BE2C (cell line): Measurements from ENCODE around the gene POLD4.

Experiments
- DNase-seq: peaks from one replicate; pipeline ENCODE4 v3.0.0-alpha.2; 2020
- H3K27me3 ChIP-seq: fragments of 250-450 bp; sonication (Bioruptor Pico); 2 replicates; pipeline ENCODE4 v1.5.1; 2020; ENCODE audit warnings: mild to moderate bottlenecking
- H3K36me3 ChIP-seq: fragments of 250-450 bp; sonication (Bioruptor Pico); 2 replicates; pipeline ENCODE4 v1.5.1; 2020; ENCODE audit warnings: mild to moderate bottlenecking
- H3K4me1 ChIP-seq: fragments of 250-450 bp; sonication (Bioruptor Pico); 2 replicates; pipeline ENCODE4 v1.5.1; 2020
- H3K4me3 ChIP-seq: 2 replicates; pipeline ENCODE4 v1.5.1; 2011; ENCODE audit warnings: low read depth, low read length
- H3K9me3 ChIP-seq: fragments of 250-450 bp; sonication (Bioruptor Pico); 2 replicates; pipeline ENCODE4 v1.5.1; 2020
- CTCF ChIP-seq: IDR thresholded peaks from 2 replicates; pipeline ENCODE4 v1.5.1; 2012; ENCODE audit warnings: mild to moderate bottlenecking, low read depth, low read length

POLD4 gene

DNA sequence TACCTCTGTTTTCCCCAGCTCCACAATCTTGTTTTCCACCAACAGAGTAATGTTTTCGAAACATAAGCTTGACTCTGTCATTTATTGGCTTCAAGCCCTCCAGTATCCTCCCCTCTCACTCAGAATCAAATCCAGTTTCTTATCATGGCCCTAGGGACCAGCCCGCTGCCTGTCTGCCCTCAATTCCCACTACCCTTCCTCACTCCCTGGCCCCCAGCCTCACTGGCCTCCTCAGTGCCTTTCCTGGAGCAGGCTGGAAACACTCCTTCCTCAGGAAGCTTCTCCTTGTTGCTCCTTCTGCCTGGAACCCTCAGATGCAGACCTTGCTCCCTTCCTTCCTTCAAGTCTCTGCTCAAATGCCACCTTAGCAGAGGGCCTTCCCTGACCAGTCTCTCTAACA, 3.9 kb downstream of the POLD4 start:
- no peak for DNase-seq
- Histone ChIP-seq H3K4me1 (peaks cover 8% of the 10 kb centered on the region), H3K4me3 (no peak overlapping the region), H3K36me3 (no peaks in the 10 kb centered on the region), H3K9me3 (no peaks in the 10 kb centered on the region), H3K27me3 (no peaks in the 10 kb centered on the region)
- no peak for TF ChIP-seq CTCF

DNA sequence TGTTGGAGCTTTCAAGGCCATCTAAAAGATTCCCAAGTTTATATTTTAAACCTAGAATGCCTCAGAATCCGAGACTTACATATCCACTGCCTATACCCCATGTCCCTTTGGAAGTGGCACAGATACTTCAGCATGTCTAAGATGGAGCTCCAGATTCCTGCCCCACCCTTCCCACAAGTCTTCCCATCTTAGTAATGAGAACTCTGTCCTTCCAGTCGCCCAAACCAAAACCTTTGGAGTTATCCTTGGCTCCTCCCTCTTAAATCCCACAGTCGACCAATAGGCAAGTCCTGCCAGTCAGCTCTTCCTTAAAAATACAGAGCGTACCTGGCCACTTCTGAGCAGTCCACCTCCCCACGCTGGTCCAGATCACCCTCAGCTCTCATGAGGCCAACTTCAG, 4.3 kb downstream of the POLD4 start:
- DNase-seq: no peak
- Histone ChIP-seq H3K4me1 (peaks cover 4% of the 10 kb centered on the region; the same call in 1 of the 2 replicates), H3K27me3 (no peaks in the 10 kb centered on the region)

DNA sequence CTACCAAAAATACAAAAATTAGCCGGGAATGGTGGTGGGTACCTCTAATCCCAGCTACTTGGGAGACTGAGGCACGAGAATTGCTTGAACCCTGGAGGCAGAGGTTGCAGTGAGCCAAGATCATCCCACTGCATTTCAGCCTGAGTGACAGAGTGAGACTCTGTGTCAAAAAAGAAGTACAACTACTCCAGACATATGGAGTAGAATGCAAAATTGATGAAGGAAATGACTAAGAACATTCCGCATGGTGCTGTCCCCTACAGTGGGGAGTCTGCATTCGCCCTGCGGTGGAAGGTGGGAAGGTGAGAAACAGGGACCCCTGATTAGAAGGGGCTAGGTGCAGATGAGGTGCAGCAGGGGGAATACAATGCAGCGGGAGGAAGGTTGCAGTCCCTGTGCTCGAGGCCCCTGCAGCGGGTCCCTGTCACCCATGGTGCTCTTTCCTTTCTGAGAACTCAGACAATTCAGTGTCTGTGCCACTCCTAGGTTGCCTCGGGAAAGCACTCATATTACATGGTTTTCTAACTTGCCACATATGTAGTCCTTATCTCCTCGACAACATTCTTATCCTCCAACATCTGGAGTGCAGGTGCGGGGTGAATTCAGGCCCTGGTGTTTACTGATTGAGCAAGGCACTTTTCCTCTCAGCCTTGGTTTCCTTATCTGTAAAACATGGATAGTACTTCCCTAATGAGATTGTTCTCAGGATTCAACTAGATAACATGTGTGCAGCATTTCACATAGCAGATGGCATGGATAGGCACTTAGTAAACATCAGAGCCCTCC, 5.2 kb downstream of the POLD4 start:
- Histone ChIP-seq H3K27me3 (no peaks in the 10 kb centered on the region), H3K4me3 (no peak overlapping the region), H3K36me3 (no peaks in the 10 kb centered on the region), H3K9me3 (no peaks in the 10 kb centered on the region), H3K4me1 (peaks cover 3% of the 10 kb centered on the region; the same call in 1 of the 2 replicates)
- no peak for TF ChIP-seq CTCF
- no peak for DNase-seq

More for the DNA sequence above, 4.3 kb downstream of the POLD4 start:
- Histone ChIP-seq H3K36me3 (no peaks in the 10 kb centered on the region), H3K9me3 (no peaks in the 10 kb centered on the region), H3K4me3 (no peak overlapping the region)
- TF ChIP-seq CTCF: no peak

- Histone ChIP-seq H3K4me1 (peaks cover 3% of the 10 kb centered on the region; the same call in 1 of the 2 replicates), H3K36me3 (no peaks in the 10 kb centered on the region), H3K9me3 (no peaks in the 10 kb centered on the region), H3K4me3 (no peak overlapping the region), H3K27me3 (no peaks in the 10 kb centered on the region)
- TF ChIP-seq CTCF: peak; percentile 90
- no peak for DNase-seq
These were observed 7.2 kb downstream of the POLD4 start for GRCh38 chr11:67345920-67346819.

DNA sequence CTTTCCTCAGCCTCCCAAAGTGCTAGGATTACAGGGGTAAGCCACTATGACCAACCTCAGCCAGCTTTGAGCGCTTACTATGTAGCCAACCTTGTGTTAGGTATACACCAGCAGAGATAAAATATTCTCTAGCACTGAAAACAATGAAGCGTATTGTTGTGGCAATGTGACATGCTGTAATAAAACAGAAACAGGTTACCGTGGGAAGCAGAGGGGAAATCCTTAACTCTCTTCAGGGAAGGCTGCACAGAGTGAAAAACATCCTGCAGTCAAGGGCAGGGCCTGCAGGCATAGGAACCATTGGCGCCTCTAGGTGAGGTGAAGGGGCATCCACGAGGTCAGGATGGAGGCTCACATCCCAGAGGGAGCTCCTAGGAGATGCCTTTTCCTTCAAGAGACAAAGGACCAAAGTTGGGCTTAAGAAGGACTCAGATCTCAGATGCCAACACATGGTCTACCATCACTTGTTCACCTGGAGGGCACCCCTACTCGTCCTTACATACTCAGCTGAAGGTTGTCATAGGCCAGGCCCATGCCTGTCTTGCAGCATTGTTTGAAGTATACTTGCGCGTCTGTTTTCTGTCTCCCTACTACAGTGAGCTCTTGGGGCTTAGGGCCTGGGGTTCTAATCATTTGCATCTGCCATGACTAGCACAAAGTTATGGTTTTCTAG, 8.0 kb downstream of the POLD4 start:
- H3K36me3 ChIP-seq: no peaks in the 10 kb centered on the region
- peaks cover 3% of the 10 kb centered on the region; the same call in 1 of the 2 replicates for H3K4me1 ChIP-seq
- DNase-seq: no peak
- no peak for TF ChIP-seq CTCF
- no peaks in the 10 kb centered on the region for H3K9me3 ChIP-seq
- H3K4me3 ChIP-seq: no peak overlapping the region
- no peaks in the 10 kb centered on the region for H3K27me3 ChIP-seq
